GM21390 (cell line): ENCODE results near the gene IRF2.

ENCODE experiments used
- ATAC-seq: cut with Tn5 transposase; IDR thresholded peaks from one replicate; pipeline ENCODE4 v1.9.1; 2021; ENCODE audit not compliant: unreplicated experiment

The IRF2 gene

DNA sequence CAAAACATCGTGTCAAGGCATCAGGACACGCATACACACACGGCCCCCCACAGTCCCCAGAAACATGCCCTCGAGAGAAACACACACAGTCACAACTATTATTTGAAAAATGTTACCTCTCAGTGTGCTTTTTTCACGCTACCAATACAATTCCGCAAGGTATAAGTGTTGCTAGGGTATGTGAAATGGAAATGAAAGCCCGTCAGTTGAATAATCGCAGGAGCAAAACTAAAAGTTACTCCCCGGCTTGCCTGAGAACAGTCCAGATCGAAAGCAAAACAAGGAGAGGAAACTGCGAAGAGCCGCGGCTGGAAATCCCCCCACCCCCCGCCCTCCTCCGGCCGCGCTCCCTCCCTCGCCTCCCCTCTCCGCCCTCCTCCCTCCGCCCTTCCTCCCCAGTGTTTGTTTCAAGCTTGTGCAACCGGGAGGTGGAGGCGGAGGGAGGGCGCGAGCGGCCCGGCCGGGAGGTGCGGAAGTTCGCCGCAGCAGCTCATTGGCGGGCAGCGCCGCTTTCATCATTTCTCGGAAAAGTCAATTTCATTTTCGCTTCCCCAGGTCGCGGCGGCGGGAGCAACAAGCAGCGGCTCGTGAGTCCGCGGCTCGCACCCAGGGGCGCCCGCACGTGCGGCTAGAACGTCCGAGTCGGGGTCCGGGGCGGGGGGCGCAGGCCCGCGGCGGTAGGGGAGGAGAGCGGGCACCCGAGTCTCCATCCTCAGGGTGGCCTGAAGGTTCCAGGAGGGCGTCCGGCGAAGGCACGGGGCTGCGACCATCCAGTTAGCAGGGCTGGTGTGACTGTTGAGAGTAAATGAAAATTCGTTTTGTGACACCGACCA lies at the start of gene IRF2:
Gene IRF2, minus strand, starts transcription at position 288 of the 833 bp plus-strand sequence. CDS start 45,486 bp downstream, outside the sequence.
- ATAC-seq = peak; percentile 61

DNA sequence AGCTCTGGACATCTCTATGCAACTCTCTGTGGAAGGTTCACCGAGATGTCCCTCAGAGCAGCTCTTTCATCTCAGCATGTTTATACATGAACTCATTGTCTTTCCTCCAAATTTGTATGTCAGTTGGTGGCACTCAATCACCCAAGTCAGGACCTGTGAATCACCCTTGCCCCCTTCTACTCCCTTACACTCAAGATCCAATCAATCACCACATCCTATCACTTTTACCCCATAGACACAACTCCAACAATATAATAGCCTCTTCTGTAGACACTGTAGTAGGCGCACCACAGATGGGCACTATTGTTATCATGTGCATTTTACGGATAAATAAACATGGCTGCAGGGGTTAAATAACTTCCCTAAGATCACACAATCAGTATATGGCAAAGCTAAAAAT lies 41.3 kb upstream of the IRF2 start:
- no peak for ATAC-seq

- ATAC-seq = peak; percentile 96
Observed at GRCh38 chr4:184514121-184514988, 40.0 kb upstream of the IRF2 start.

- ATAC-seq = peak; percentile 9
Observed at GRCh38 chr4:184513802-184514120, 39.4 kb upstream of the IRF2 start.

- ATAC-seq = no peak
Observed at GRCh38 chr4:184511156-184511555, 36.8 kb upstream of the IRF2 start.

GRCh38 chr4:184510401-184510800 lies 36.1 kb upstream of the IRF2 start:
- ATAC-seq = no peak

DNA sequence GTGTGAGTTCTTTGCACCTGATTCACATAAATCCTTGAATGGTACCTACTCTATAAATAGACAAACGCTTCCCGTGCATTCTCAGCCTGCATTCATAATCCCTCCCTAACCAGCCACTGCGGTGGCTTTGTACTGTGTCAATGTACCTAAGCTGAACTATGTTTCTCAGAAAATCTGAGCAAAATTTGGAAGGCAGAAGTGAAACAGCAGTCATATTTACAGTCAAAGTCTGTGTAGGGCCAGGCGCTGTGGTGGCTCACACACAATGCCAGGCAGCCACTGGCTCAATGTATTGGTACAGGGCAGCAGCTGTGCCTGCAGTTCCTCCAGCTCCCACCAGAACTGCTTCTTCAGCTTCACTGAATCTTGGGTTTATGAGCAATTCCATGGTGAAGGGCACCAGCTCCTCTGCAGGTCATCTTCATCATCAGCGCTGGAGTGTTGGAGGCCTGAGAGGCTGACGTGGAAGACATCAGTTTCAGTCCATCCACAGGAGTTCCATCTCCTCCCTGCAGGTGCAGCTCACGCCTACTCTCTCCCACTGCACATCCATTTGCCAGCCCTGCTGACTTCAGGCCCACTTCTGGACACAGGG lies 32.3 kb upstream of the IRF2 start:
- ATAC-seq = peak; percentile 96

GRCh38 chr4:184504385-184504784 lies 30.0 kb upstream of the IRF2 start:
- ATAC-seq = no peak

GRCh38 chr4:184503869-184504300 lies 29.5 kb upstream of the IRF2 start:
- ATAC-seq = no peak

GRCh38 chr4:184500748-184501589 lies 26.6 kb upstream of the IRF2 start:
- ATAC-seq = no peak

GRCh38 chr4:184499996-184500395 lies 25.6 kb upstream of the IRF2 start:
- ATAC-seq = no peak

GRCh38 chr4:184498598-184498997 lies 24.2 kb upstream of the IRF2 start:
- ATAC-seq = no peak

- no peak for ATAC-seq
Observed at GRCh38 chr4:184489771-184490170, 15.4 kb upstream of the IRF2 start.

DNA sequence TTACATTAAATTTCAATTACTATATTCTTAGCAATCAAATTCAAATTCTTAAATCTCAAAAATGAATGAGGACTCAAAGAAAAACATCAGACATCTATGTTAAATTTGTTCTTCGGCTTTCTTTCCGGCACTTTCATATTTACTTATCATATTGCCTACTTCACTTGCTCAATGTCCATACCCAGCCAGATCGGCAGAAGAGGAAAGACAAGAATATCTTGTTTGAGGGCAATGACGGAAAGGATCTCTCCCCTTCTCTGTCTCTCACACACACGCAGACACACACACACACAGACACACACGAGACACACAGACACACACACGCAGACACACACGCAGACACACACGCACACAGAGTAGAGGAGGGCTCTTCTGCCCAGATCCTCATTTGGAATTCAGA lies 13.2 kb upstream of the IRF2 start:
- ATAC-seq = no peak

DNA sequence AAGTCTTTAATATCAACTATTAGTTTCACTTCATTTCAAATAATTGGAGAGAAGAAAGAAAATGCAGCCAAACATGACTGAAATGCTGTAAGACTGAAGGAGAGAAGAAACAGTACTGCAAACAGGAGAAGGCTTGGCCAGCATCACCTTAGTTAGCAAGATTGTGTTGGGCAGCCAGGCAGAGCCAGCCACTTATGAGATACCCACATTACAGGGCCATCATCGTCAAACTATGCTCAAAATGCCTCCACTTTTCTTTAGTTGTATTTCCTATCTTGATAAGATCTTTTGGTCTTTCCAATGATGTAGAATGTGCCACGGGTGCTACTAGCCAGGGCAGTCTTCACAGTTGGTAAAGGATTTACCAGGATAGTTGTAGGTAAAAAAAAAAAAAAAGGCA lies 10.9 kb upstream of the IRF2 start:
- ATAC-seq = no peak

GRCh38 chr4:184481544-184481943 lies 7.2 kb upstream of the IRF2 start:
- ATAC-seq = no peak

DNA sequence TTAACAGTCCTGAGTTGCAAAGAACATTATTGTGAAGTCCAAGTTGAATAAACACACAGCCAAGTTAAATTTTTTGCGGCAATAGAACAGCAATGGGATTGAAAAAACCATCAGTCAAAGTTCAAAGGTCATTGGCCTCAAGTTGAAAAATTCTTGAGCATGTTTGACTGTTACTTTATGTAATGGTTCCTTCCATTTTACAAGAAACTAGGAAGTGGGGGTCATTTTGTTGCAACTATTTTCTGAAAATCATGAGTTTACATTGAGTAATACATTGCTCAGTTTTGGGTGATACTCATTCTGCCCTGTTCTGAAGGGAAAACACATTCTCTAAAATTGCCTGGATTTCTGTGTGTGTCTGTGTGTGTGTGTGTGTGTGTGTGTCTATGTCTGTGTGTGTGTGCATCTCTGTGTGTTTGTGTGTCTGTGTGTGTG lies 5.2 kb upstream of the IRF2 start:
- no peak for ATAC-seq

GRCh38 chr4:184477201-184477999 lies 3.0 kb upstream of the IRF2 start:
- no peak for ATAC-seq

DNA sequence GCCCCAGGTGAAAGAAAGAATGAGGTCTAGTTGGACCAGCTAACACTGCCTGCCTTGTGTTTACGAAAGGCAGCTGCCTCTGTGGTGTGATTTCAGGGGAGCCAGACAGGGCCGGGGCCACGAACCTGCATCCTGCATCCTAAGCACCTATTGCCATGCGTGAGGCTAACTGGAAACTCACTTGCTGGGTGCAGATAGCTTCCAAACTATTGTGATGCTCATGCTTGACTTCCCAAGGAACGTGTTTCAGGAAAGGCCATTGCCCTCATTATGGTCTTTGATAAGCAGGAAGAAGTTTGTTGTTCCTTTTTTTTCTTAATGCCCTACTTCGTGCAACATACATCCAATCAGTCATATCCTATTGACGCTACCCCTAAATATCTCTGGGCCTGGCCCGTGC lies 2.3 kb upstream of the IRF2 start:
- ATAC-seq = no peak

DNA sequence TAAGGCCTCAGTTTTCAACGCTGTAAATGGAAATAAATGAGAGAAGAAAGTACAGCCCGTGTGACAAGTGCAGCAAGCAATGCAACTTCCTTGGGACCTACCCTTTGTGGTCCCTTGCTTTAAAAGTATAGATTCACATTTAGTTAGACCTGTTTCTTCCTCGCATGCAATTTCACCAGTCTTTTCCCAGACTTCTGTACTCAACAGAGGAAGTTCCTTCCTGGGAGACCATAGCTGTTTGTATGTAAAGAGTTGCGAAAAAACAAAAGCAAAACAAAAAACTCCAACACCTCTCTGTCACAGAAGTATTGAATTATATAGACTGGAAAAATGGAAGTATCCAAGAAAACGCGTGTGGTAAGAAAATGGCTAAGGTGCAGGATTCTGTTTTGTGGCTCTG lies 1.1 kb upstream of the IRF2 start:
- no peak for ATAC-seq
